ENCODE measurements around the gene DHX9.
"Not testable (repeated sequence)": the region's sequence is repeated elsewhere in the genome, so short reads cannot be mapped to it uniquely, and the experiment has no call there.

The DHX9 gene

GRCh38 chr1:182890927-182891610 lies 51.9 kb downstream of the DHX9 start:
- DNase-seq: no peak

- DNase-seq: no peak
These were observed 58.5 kb downstream of the DHX9 start for GRCh38 chr1:182897696-182898095.

- not testable (repeated sequence) for DNase-seq
These were observed 62.8 kb downstream of the DHX9 start for GRCh38 chr1:182901946-182902345.

- DNase-seq: no peak
These were observed 66.2 kb downstream of the DHX9 start for GRCh38 chr1:182905321-182905720.

GRCh38 chr1:182909578-182909977 lies 70.4 kb downstream of the DHX9 start:
- no peak for DNase-seq

- no peak for DNase-seq
These were observed 71.0 kb downstream of the DHX9 start for GRCh38 chr1:182910143-182910542.

- DNase-seq: no peak
These were observed 74.3 kb downstream of the DHX9 start for GRCh38 chr1:182913401-182913800.

- DNase-seq: no peak
These were observed 78.2 kb downstream of the DHX9 start for GRCh38 chr1:182917378-182917777.

- DNase-seq: no peak
These were observed 86.5 kb downstream of the DHX9 start for GRCh38 chr1:182925661-182926060.

- DNase-seq: no peak
These were observed 88.7 kb downstream of the DHX9 start for GRCh38 chr1:182927693-182928433.

- no peak for DNase-seq
These were observed 91.8 kb downstream of the DHX9 start for GRCh38 chr1:182930985-182931384.

- DNase-seq: no peak
These were observed 96.6 kb downstream of the DHX9 start for GRCh38 chr1:182935716-182936115.

Data from cortex of kidney (tissue), 1 donor.